OCI-LY3 (cell line): ENCODE measurements around the gene ING4.

Source experiments
- CTCF ChIP-seq: fragments of 200-600, 300-600 bp; sonication (generic); IDR thresholded peaks from 2 replicates; pipeline ENCODE4 v1.5.1; 2014; ENCODE audit warnings: antibody characterized with exemption, low read length, low read depth
- EZH2phosphoT487 ChIP-seq: fragments of 200-600 bp; shearing (Covaris generic); IDR thresholded peaks from 2 replicates; pipeline ENCODE4 v1.6.1; 2018; ENCODE audit warnings: antibody characterized with exemption, mixed run types, low read depth

- no peak for TF ChIP-seq CTCF
- no peak for TF ChIP-seq EZH2phosphoT487
These were observed 32.2 kb downstream of the ING4 start for GRCh38 chr12:6630736-6631135.
